Mesenchymal stem cell (in vitro differentiated cells and primary cell): Measurements from ENCODE around the gene ERC2.

Experiments
- DNase-seq: peaks from one replicate; pipeline ENCODE4 v3.0.0-alpha.2; 2013
- H2AFZ ChIP-seq: one replicate; pipeline ENCODE4 v1.6.1; 2013; ENCODE audit warnings: low read depth, mild to moderate bottlenecking, control low read depth, inconsistent platforms, low read length, moderate library complexity
- H2AK5ac ChIP-seq: 2 replicates; pipeline ENCODE4 v1.6.1; 2013; ENCODE audit warnings: low read length, moderate library complexity, mild to moderate bottlenecking, inconsistent platforms; ENCODE audit not compliant: severe bottlenecking
- H2BK120ac ChIP-seq: one replicate; pipeline ENCODE4 v1.6.1; 2013; ENCODE audit warnings: low read depth, mild to moderate bottlenecking, inconsistent platforms, low read length, moderate library complexity
- H2BK12ac ChIP-seq, 2 experiments: one replicate each; pipeline ENCODE4 v1.6.1; 2013; ENCODE audit warnings: inconsistent platforms in 2 of 2, low read length in 2 of 2, mild to moderate bottlenecking in 2 of 2, moderate library complexity in 2 of 2, control low read depth in 1 of 2
- H2BK15ac ChIP-seq: one replicate; pipeline ENCODE4 v1.6.1; 2013; ENCODE audit warnings: mild to moderate bottlenecking, low read depth, inconsistent platforms; ENCODE audit not compliant: poor library complexity, severe bottlenecking
- H2BK5ac ChIP-seq: 2 replicates; pipeline ENCODE4 v1.6.1; 2013; ENCODE audit warnings: low read depth, mild to moderate bottlenecking, low read length, control low read depth, inconsistent platforms; ENCODE audit not compliant: poor library complexity, severe bottlenecking
- H3K14ac ChIP-seq, 2 experiments: one replicate each; pipeline ENCODE4 v1.6.1; 2013; ENCODE audit warnings: inconsistent platforms in 2 of 2, low read length in 2 of 2, control low read depth in 1 of 2, mild to moderate bottlenecking in 1 of 2, moderate library complexity in 1 of 2
- H3K18ac ChIP-seq, 2 experiments: one replicate each; pipeline ENCODE4 v1.6.1; 2013; ENCODE audit warnings: inconsistent platforms in 2 of 2, low read length in 2 of 2, control low read depth in 1 of 2, low read depth in 1 of 2, mild to moderate bottlenecking in 1 of 2
- H3K23ac ChIP-seq, 2 experiments: one replicate each; pipeline ENCODE4 v1.6.1; 2013; ENCODE audit warnings: inconsistent platforms in 2 of 2, low read length in 2 of 2, mild to moderate bottlenecking in 2 of 2, moderate library complexity in 2 of 2, control low read depth in 1 of 2
- H3K27ac ChIP-seq: 2 replicates; pipeline ENCODE4 v1.5.1; 2013; ENCODE audit warnings: mild to moderate bottlenecking, moderate library complexity, low read length, control low read depth, inconsistent platforms; ENCODE audit not compliant: poor library complexity, severe bottlenecking
- H3K27me3 ChIP-seq, 2 experiments: 2 replicates each; pipeline versions ENCODE4 v1.6.1 to v1.7.0; 2013; ENCODE audit warnings: low read length in 2 of 2, mild to moderate bottlenecking in 2 of 2, moderate library complexity in 2 of 2, control low read depth in 1 of 2, inconsistent platforms in 1 of 2; ENCODE audit not compliant: control insufficient read depth in 1 of 2, insufficient read depth in 1 of 2
- H3K36me3 ChIP-seq, 2 experiments: 2 replicates each; pipeline versions ENCODE4 v1.6.1 to v1.7.0; 2013; ENCODE audit warnings: low read length in 2 of 2, control low read depth in 1 of 2, inconsistent platforms in 1 of 2, low read depth in 1 of 2, mild to moderate bottlenecking in 1 of 2; ENCODE audit not compliant: insufficient read depth in 2 of 2, control insufficient read depth in 1 of 2
- H3K4ac ChIP-seq, 2 experiments: one replicate each; pipeline ENCODE4 v1.6.1; 2013; ENCODE audit warnings: inconsistent platforms in 2 of 2, low read length in 2 of 2, mild to moderate bottlenecking in 2 of 2, moderate library complexity in 2 of 2, control low read depth in 1 of 2, low read depth in 1 of 2
- H3K4me1 ChIP-seq: 2 replicates; pipeline ENCODE4 v1.6.1; 2013; ENCODE audit warnings: low read depth, low read length, control low read depth; ENCODE audit not compliant: control insufficient read depth, insufficient read depth
- H3K4me2 ChIP-seq: 2 replicates; pipeline ENCODE4 v1.6.1; 2013; ENCODE audit warnings: low read length, mild to moderate bottlenecking, inconsistent platforms; ENCODE audit not compliant: poor library complexity, severe bottlenecking
- H3K4me3 ChIP-seq, 2 experiments: 2 replicates each; pipeline versions ENCODE4 v1.5.1 to v1.7.0; 2013; ENCODE audit warnings: low read length in 2 of 2, mild to moderate bottlenecking in 2 of 2, control low read depth in 1 of 2, low read depth in 1 of 2; ENCODE audit not compliant: insufficient read depth in 1 of 2
- H3K79me1 ChIP-seq: replicated peaks from 2 replicates; pipeline ENCODE4 v1.6.1; 2013; ENCODE audit warnings: mild to moderate bottlenecking, control low read depth, low read length, inconsistent platforms; ENCODE audit not compliant: poor library complexity, severe bottlenecking
- H3K9ac ChIP-seq: 2 replicates; pipeline ENCODE4 v1.7.0; 2013; ENCODE audit warnings: mild to moderate bottlenecking, low read length, moderate library complexity
- H3K9me3 ChIP-seq: 2 replicates; pipeline ENCODE4 v1.7.0; 2013; ENCODE audit warnings: mild to moderate bottlenecking, low read length; ENCODE audit not compliant: control insufficient read depth
- H4K8ac ChIP-seq: one replicate; pipeline ENCODE4 v1.6.1; 2013; ENCODE audit warnings: inconsistent platforms, mild to moderate bottlenecking, low read length, moderate library complexity
- H4K91ac ChIP-seq: one replicate; pipeline ENCODE4 v1.6.1; 2013; ENCODE audit warnings: mild to moderate bottlenecking, low read length, inconsistent platforms
- WGBS: methylation state at CpG from one replicate; pipeline ENCODE4 v1.1.7; 2013; ENCODE audit warnings: mixed read lengths; 5-methylcytosine and 5-hydroxymethylcytosine counted together

Gene ERC2

DNA sequence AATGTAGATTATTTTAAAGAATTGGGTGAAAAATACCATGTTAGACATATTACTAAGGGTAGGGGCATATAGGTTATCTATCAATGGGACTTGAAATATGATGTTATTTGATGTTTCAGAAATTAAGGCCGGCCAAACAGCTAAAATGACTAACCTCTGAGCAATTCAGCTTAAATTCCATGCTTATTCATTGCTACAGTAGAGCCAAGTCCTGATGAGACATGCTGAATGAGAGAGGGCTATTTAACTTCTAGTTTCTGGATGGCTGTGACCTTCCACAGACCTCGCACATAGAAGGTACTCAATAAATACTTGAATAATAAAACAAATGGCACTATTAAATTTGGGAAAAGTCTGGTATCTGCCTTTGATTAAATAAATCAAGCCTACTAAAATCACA lies 805.6 kb downstream of the ERC2 start:
- no peaks in the 10 kb centered on the region for H3K79me1 ChIP-seq
- no peak overlapping the region for H2BK12ac ChIP-seq
- no peak overlapping the region for H3K4ac ChIP-seq
- no peak overlapping the region for H3K14ac ChIP-seq
- H4K91ac ChIP-seq = no peak overlapping the region
- no peak overlapping the region for H4K8ac ChIP-seq
- no peak overlapping the region for H3K27ac ChIP-seq
- H2BK15ac ChIP-seq = no peak overlapping the region
- H2AFZ ChIP-seq = no peak overlapping the region
- no peak overlapping the region for H3K4me2 ChIP-seq
- H3K4me1 ChIP-seq = no peaks in the 10 kb centered on the region
- no peak overlapping the region for H2BK120ac ChIP-seq
- H3K18ac ChIP-seq = no peak overlapping the region
- no peaks in the 10 kb centered on the region for H3K36me3 ChIP-seq
- H3K23ac ChIP-seq = no peak overlapping the region
- no peaks in the 10 kb centered on the region for H3K9me3 ChIP-seq
- no peak overlapping the region for H2AK5ac ChIP-seq
- H3K9ac ChIP-seq = no peak overlapping the region
- 0% methylated on average over 1 of the region's 2 CpGs for WGBS
- no peaks in the 10 kb centered on the region for H3K27me3 ChIP-seq
- DNase-seq = no peak
- no peak overlapping the region for H3K4me3 ChIP-seq
- no peak overlapping the region for H2BK5ac ChIP-seq

- H3K23ac ChIP-seq = no peak overlapping the region
- H3K9me3 ChIP-seq = no peaks in the 10 kb centered on the region
- no peak overlapping the region for H2BK12ac ChIP-seq
- no peak overlapping the region for H3K4ac ChIP-seq
- no peak overlapping the region for H3K18ac ChIP-seq
- WGBS = 75% methylated on average over 3 of the region's 4 CpGs
- H3K4me2 ChIP-seq = no peak overlapping the region
- no peak overlapping the region for H3K4me3 ChIP-seq
- no peak overlapping the region for H2BK15ac ChIP-seq
- H3K36me3 ChIP-seq = no peaks in the 10 kb centered on the region
- H3K79me1 ChIP-seq = no peaks in the 10 kb centered on the region
- no peak overlapping the region for H4K91ac ChIP-seq
- no peak overlapping the region for H2BK5ac ChIP-seq
- no peak for DNase-seq
- H4K8ac ChIP-seq = no peak overlapping the region
- no peak overlapping the region for H2AFZ ChIP-seq
- H3K27ac ChIP-seq = no peak overlapping the region
- H3K14ac ChIP-seq = no peak overlapping the region
- no peaks in the 10 kb centered on the region for H3K4me1 ChIP-seq
- no peak overlapping the region for H2BK120ac ChIP-seq
- no peak overlapping the region for H2AK5ac ChIP-seq
- H3K27me3 ChIP-seq = no peaks in the 10 kb centered on the region
- no peak overlapping the region for H3K9ac ChIP-seq
Observed at GRCh38 chr3:55661571-55661970, 806.7 kb downstream of the ERC2 start.

- H4K91ac ChIP-seq = no peak overlapping the region
- WGBS = 73% methylated on average over 4 of the region's 4 CpGs
Observed at GRCh38 chr3:55661141-55661540, 807.1 kb downstream of the ERC2 start.

DNA sequence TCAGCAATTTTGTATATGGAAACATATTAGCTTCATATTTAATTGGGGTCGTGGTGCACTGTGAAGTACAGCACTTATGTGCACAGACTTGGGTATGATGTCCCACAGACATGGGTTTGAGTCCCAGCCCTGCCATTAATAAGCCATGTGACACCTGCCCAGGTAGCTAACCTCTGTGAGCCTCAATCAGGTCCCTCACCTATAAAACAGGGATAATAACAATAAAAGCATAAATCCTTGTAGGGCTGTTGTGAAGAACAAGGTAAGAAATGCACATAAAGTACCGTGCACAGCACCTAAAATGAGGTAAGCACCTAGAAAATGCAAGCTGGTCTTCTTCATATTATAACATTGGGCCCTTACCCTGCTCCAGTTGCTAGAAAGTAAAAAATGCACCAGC lies 807.6 kb downstream of the ERC2 start:
- H3K36me3 ChIP-seq = no peaks in the 10 kb centered on the region
- H3K4me3 ChIP-seq = no peak overlapping the region

More at GRCh38 chr3:55661141-55661540, 807.1 kb downstream of the ERC2 start:
- no peak overlapping the region for H3K4me3 ChIP-seq
- no peak for DNase-seq
- no peak overlapping the region for H3K9ac ChIP-seq
- H3K4me1 ChIP-seq = no peaks in the 10 kb centered on the region
- no peak overlapping the region for H2BK15ac ChIP-seq
- H2BK120ac ChIP-seq = no peak overlapping the region
- no peak overlapping the region for H3K18ac ChIP-seq
- no peak overlapping the region for H4K8ac ChIP-seq
- H3K79me1 ChIP-seq = no peaks in the 10 kb centered on the region
- H2AK5ac ChIP-seq = no peak overlapping the region
- no peak overlapping the region for H2AFZ ChIP-seq
- no peaks in the 10 kb centered on the region for H3K36me3 ChIP-seq
- H3K9me3 ChIP-seq = no peaks in the 10 kb centered on the region
- H3K23ac ChIP-seq = no peak overlapping the region
- H3K27ac ChIP-seq = no peak overlapping the region
- H3K4me2 ChIP-seq = no peak overlapping the region
- no peak overlapping the region for H3K14ac ChIP-seq
- H3K4ac ChIP-seq = no peak overlapping the region
- no peak overlapping the region for H2BK5ac ChIP-seq
- H3K27me3 ChIP-seq = no peaks in the 10 kb centered on the region
- H2BK12ac ChIP-seq = no peak overlapping the region

More for the DNA sequence above, 807.6 kb downstream of the ERC2 start:
- H3K4ac ChIP-seq = no peak overlapping the region
- H3K9me3 ChIP-seq = no peaks in the 10 kb centered on the region
- no peak overlapping the region for H2AK5ac ChIP-seq
- no peak overlapping the region for H3K27ac ChIP-seq
- H4K91ac ChIP-seq = no peak overlapping the region
- no peak overlapping the region for H2BK12ac ChIP-seq
- no peaks in the 10 kb centered on the region for H3K79me1 ChIP-seq
- 92% methylated on average over 2 of the region's 2 CpGs for WGBS
- H3K9ac ChIP-seq = no peak overlapping the region
- H3K18ac ChIP-seq = no peak overlapping the region
- no peak overlapping the region for H2AFZ ChIP-seq
- no peak overlapping the region for H4K8ac ChIP-seq
- no peak for DNase-seq
- no peaks in the 10 kb centered on the region for H3K27me3 ChIP-seq
- no peak overlapping the region for H3K4me2 ChIP-seq
- no peak overlapping the region for H3K23ac ChIP-seq
- H2BK5ac ChIP-seq = no peak overlapping the region
- no peak overlapping the region for H2BK15ac ChIP-seq
- H3K14ac ChIP-seq = no peak overlapping the region
- H2BK120ac ChIP-seq = no peak overlapping the region
- no peaks in the 10 kb centered on the region for H3K4me1 ChIP-seq
